GM12878 (cell line): Measurements from ENCODE around the gene NELFB.
"Not testable (repeated sequence)": the region's sequence is repeated elsewhere in the genome, so short reads cannot be mapped to it uniquely, and the experiment has no call there.

Source experiments
- SIN3A ChIP-seq: IDR thresholded peaks from 2 replicates; pipeline ENCODE4 v1.6.1; 2012; ENCODE audit warnings: low read depth, low read length, improper control_type of control experiment
- SMAD1 ChIP-seq: fragments of 450-650 bp; IDR thresholded peaks from 2 replicates; pipeline ENCODE4 v1.6.1; 2018; ENCODE audit warnings: mild to moderate bottlenecking, low read depth; ENCODE audit not compliant: partially characterized antibody
- TF ChIP-seq, protein P1 (sequence below), 3 experiments: IDR thresholded peaks in 2 of 3; conservative IDR thresholded peaks in 1 of 3; 2 replicates each; pipeline ENCODE4 v1.5.1; 2011; ENCODE audit warnings: low read depth in 3 of 3, low read length in 3 of 3, mild to moderate bottlenecking in 3 of 3, control low read depth in 2 of 3, moderate library complexity in 2 of 3, inconsistent platforms in 1 of 3, mixed read lengths in 1 of 3; ENCODE audit not compliant: control insufficient read depth in 2 of 3, insufficient read depth in 1 of 3; ENCODE audit errors: extremely low read depth in 1 of 3

DNA sequence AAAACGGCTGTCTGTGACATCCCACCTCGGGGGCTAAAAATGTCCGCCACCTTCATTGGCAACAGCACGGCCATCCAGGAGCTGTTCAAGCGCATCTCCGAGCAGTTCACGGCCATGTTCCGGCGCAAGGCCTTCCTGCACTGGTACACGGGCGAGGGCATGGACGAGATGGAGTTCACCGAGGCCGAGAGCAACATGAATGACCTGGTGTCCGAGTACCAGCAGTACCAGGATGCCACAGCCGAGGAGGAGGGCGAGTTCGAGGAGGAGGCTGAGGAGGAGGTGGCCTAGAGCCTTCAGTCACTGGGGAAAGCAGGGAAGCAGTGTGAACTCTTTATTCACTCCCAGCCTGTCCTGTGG is 11.9 kb upstream of the NELFB start:
- TF ChIP-seq, protein P1, sequence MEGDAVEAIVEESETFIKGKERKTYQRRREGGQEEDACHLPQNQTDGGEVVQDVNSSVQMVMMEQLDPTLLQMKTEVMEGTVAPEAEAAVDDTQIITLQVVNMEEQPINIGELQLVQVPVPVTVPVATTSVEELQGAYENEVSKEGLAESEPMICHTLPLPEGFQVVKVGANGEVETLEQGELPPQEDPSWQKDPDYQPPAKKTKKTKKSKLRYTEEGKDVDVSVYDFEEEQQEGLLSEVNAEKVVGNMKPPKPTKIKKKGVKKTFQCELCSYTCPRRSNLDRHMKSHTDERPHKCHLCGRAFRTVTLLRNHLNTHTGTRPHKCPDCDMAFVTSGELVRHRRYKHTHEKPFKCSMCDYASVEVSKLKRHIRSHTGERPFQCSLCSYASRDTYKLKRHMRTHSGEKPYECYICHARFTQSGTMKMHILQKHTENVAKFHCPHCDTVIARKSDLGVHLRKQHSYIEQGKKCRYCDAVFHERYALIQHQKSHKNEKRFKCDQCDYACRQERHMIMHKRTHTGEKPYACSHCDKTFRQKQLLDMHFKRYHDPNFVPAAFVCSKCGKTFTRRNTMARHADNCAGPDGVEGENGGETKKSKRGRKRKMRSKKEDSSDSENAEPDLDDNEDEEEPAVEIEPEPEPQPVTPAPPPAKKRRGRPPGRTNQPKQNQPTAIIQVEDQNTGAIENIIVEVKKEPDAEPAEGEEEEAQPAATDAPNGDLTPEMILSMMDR (IDR thresholded peaks at IDR 0.05 in 2 of 3, conservative IDR thresholded peaks at IDR 0.05 in 1 of 3; ENCODE audit: control insufficient read depth in 2 of 3, extremely low read depth in 1 of 3, insufficient read depth in 1 of 3, low read depth in 3 of 3, low read length in 3 of 3) = not testable (repeated sequence)
- TF ChIP-seq SIN3A, SMAD1: not testable (repeated sequence)
